Measurements from ENCODE around the gene MRPL4. TPM values are rescaled to one million over a fixed set of nuclear protein-coding genes. Genes with fewer than 3 reads are reported as not detected.

The MRPL4 gene
- total RNA-seq, 1 donor from 2014 or later = 32.6 TPM

Other genes starting within 250 kb of the MRPL4 start
- not detected in 2 replicates for gene COL5A3, start 241.7 kb upstream of the MRPL4 start, total RNA-seq
- gene RDH8, start 238.7 kb upstream of the MRPL4 start, total RNA-seq = not detected in 2 replicates
- gene SHFL, start 165.9 kb upstream of the MRPL4 start, total RNA-seq = 22.9 and 23.8 TPM in 2 replicates
- gene ANGPTL6, start 149.5 kb upstream of the MRPL4 start, total RNA-seq = 0.20 and 0.28 TPM in 2 replicates
- gene PPAN, start 145.9 kb upstream of the MRPL4 start, total RNA-seq = 41.2 and 51.6 TPM in 2 replicates
- 2.2 and 4.0 TPM in 2 replicates for gene P2RY11, start 140.5 kb upstream of the MRPL4 start, total RNA-seq
- gene EIF3G, start 132.3 kb upstream of the MRPL4 start, total RNA-seq = 335 and 417 TPM in 2 replicates
- gene DNMT1, start 57.3 kb upstream of the MRPL4 start, total RNA-seq = 39.4 and 61.7 TPM in 2 replicates
- gene S1PR2, start 20.9 kb upstream of the MRPL4 start, total RNA-seq = 0.25 and 0.46 TPM in 2 replicates
- 20.1 and 42.0 TPM in 2 replicates for gene ICAM1, start 18.9 kb downstream of the MRPL4 start, total RNA-seq
- gene ICAM4, start 34.7 kb downstream of the MRPL4 start, total RNA-seq = 0.40 and 0.95 TPM in 2 replicates
- gene ICAM5, start 37.7 kb downstream of the MRPL4 start, total RNA-seq = 0.13 and 0.25 TPM in 2 replicates
- 0.26 and 0.56 TPM in 2 replicates for gene ZGLP1, start 57.6 kb downstream of the MRPL4 start, total RNA-seq
- 21.8 and 25.8 TPM in 2 replicates for gene FDX2, start 63.8 kb downstream of the MRPL4 start, total RNA-seq
- 10.3 and 13.8 TPM in 2 replicates for gene RAVER1, start 81.3 kb downstream of the MRPL4 start, total RNA-seq
- gene ICAM3, start 87.4 kb downstream of the MRPL4 start, total RNA-seq = 11.1 TPM in 2 replicates
- gene TYK2, start 128.4 kb downstream of the MRPL4 start, total RNA-seq = 96.9 and 143 TPM in 2 replicates
- gene CDC37, start 151.3 kb downstream of the MRPL4 start, total RNA-seq = 335 and 371 TPM in 2 replicates
- 2.6 and 2.7 TPM in 2 replicates for gene PDE4A, start 168.3 kb downstream of the MRPL4 start, total RNA-seq